ENCODE data around the gene LIFR. TPM values are rescaled to one million over a fixed set of nuclear protein-coding genes. Genes with fewer than 3 reads are reported as not detected.

The LIFR gene
- total RNA-seq, 1 experiment from 2014 or later = 10.6 TPM

GRCh38 chr5:38579105-38579504, 22.7 kb upstream of the LIFR start:
- Histone ChIP-seq H2AFZ (ENCODE audit: low read depth, low read length, poor library complexity, severe bottlenecking) (no peak overlapping the region), H4K20me1 (ENCODE audit: insufficient read depth) (no peaks in the 10 kb centered on the region), H3K79me2 (ENCODE audit: insufficient read depth, low read length) (no peaks in the 10 kb centered on the region), H3K4me2 (ENCODE audit: low read length) (no peak overlapping the region), H3K27ac (ENCODE audit: low read depth, low read length) (no peak overlapping the region), H3K9ac (ENCODE audit: low read length) (no peak overlapping the region), H3K4me1 (ENCODE audit: control insufficient read depth in 1 of 2, insufficient read depth in 2 of 2, low read length in 2 of 2) (no peaks in the 10 kb centered on the region), H3K9me3 (ENCODE audit: control insufficient read depth in 1 of 2, insufficient read depth in 1 of 2, low read depth in 1 of 2, low read length in 2 of 2) (no peaks in the 10 kb centered on the region), H3K4me3 (replicated peaks in 1 of 2; ENCODE audit: low read depth in 1 of 2, low read length in 2 of 2) (no peak overlapping the region), H3K27me3 (ENCODE audit: insufficient read depth, low read length) (no peaks in the 10 kb centered on the region), H3K36me3 (ENCODE audit: control insufficient read depth in 1 of 2, insufficient read depth in 2 of 2, low read length in 2 of 2) (no peaks in the 10 kb centered on the region), H3K9me2 (ENCODE audit: insufficient read depth) (no peaks in the 10 kb centered on the region)
- TF ChIP-seq SP1 (IDR thresholded peaks at IDR 0.05; ENCODE audit: low read depth) = no peak
- no peak for TF ChIP-seq YY1 (IDR thresholded peaks at IDR 0.05; ENCODE audit: extremely low read depth, insufficient replicate concordance, low read depth, low read length)
- no peak for TF ChIP-seq ZFX (IDR thresholded peaks at IDR 0.05)
- TF ChIP-seq REST (IDR thresholded peaks at IDR 0.05; ENCODE audit: low read depth) = no peak
- no peak for TF ChIP-seq ZBTB33 (IDR thresholded peaks at IDR 0.05; ENCODE audit: extremely low read depth, insufficient replicate concordance, low read length)
- ATAC-seq = no peak
- BruUV-seq (replicated peaks) = no TSS peak
- POLR2A ChIA-PET = no interaction called here
- intact Hi-C loops (cut with micrococcal nuclease) = no loop called here
- no peak for DNase-seq (ENCODE audit: low read depth, low spot score)
- RAD21 ChIA-PET (ENCODE audit: low non-redundant PET in 1 of 2, low total read pairs in 2 of 2, uncharacterized antibody in 2 of 2, unreplicated experiment in 2 of 2) = no interaction called here
- CTCF ChIA-PET = no interaction called here

All from HCT116 (cell line).